ENCODE results near the gene KAT14.

- TF ChIP-seq, protein P1, sequence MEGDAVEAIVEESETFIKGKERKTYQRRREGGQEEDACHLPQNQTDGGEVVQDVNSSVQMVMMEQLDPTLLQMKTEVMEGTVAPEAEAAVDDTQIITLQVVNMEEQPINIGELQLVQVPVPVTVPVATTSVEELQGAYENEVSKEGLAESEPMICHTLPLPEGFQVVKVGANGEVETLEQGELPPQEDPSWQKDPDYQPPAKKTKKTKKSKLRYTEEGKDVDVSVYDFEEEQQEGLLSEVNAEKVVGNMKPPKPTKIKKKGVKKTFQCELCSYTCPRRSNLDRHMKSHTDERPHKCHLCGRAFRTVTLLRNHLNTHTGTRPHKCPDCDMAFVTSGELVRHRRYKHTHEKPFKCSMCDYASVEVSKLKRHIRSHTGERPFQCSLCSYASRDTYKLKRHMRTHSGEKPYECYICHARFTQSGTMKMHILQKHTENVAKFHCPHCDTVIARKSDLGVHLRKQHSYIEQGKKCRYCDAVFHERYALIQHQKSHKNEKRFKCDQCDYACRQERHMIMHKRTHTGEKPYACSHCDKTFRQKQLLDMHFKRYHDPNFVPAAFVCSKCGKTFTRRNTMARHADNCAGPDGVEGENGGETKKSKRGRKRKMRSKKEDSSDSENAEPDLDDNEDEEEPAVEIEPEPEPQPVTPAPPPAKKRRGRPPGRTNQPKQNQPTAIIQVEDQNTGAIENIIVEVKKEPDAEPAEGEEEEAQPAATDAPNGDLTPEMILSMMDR (IDR thresholded peaks at IDR 0.05) = no peak
- TF ChIP-seq POLR2A (IDR thresholded peaks at IDR 0.05) = no peak
Measured at GRCh38 chr20:18094191-18094590, 43.5 kb upstream of the KAT14 start.

All from uterus (tissue), 2 donors.